ENCODE measurements around the gene PRR16. TPM values are rescaled to one million over a fixed set of nuclear protein-coding genes. Genes with fewer than 3 reads are reported as not detected.

Gene PRR16
- total and polyA plus RNA-seq, 3 experiments from 2014 or later: not detected

DNA sequence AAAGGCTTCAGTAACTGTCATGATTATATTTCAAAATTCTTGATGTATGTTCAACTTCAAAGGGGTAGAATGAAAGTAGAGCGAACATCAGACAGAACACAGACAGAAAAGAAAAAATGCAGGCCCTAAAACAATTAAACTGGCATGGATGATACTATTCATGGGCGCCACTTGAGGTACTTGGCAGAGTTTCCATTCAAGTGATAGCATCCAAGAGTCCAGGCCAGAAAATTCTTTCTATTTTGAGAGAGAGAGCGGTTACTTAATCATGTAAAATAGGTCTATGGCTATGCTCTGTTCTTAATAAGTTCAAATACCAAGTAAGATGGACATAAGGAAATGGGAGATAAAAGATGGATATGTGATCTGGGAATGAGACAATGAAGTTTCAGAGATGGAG is 21.4 kb upstream of the PRR16 start:
- Mint-ChIP-seq H3K9me3 (peaks cover 0 to 2% (median 0%) of the 10 kb centered on the region in 5 donors), H3K4me1 (no peaks in the 10 kb centered on the region), H3K4me3 (no peak overlapping the region), H3K36me3 (no peaks in the 10 kb centered on the region), H3K27me3 (no peaks in the 10 kb centered on the region), H3K27ac (no peak overlapping the region)
- Histone ChIP-seq H3K9me3 (ENCODE audit: low read length) (no peaks in the 10 kb centered on the region), H3K27me3 (ENCODE audit: insufficient read depth, low read length, poor library complexity, severe bottlenecking) (no peaks in the 10 kb centered on the region), H3K4me3 (ENCODE audit: low read length) (no peak overlapping the region), H3K27ac (ENCODE audit: low read depth, low read length) (no peak overlapping the region), H3K36me3 (ENCODE audit: insufficient read depth, low read length) (no peaks in the 10 kb centered on the region), H3K4me1 (ENCODE audit: insufficient read depth, low read length) (no peaks in the 10 kb centered on the region)
- POLR2A ChIA-PET: no interaction called here
- DNase-seq: no peak
- CTCF ChIA-PET: no interaction called here

DNA sequence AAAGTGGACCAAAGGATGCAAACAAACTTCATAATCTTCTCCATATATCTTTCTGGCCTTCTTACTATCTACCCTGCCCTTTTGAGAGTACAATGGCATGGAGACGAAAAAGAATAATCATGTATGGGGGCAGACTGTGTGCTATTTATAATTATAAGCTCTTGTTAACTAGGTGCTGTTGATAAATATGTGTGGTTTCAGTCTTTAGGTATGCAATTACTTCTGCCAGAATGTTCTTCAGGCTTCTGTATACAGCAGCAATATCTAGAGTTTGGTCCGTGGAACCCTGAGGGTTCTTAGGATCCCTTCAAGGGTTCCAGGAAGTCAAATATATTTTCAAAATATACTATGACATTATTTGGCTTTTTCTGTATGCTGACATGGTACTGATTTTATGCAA is 20.5 kb upstream of the PRR16 start:
- H3K36me3 ChIP-seq (ENCODE audit: insufficient read depth, low read length): no peaks in the 10 kb centered on the region
- ChIA-PET CTCF (no interaction called here), POLR2A (no interaction called here)
- H3K4me3 Mint-ChIP-seq: no peak overlapping the region
- no peaks in the 10 kb centered on the region for H3K36me3 Mint-ChIP-seq
- DNase-seq: no peak
- no peaks in the 10 kb centered on the region for H3K27me3 ChIP-seq (ENCODE audit: insufficient read depth, low read length, poor library complexity, severe bottlenecking)
- no peak overlapping the region for H3K27ac ChIP-seq (ENCODE audit: low read depth, low read length)
- no peaks in the 10 kb centered on the region for H3K27me3 Mint-ChIP-seq
- peaks cover 0 to 2% (median 0%) of the 10 kb centered on the region in 5 donors for H3K9me3 Mint-ChIP-seq
- H3K4me1 ChIP-seq (ENCODE audit: insufficient read depth, low read length): no peaks in the 10 kb centered on the region
- no peaks in the 10 kb centered on the region for H3K4me1 Mint-ChIP-seq
- no peaks in the 10 kb centered on the region for H3K9me3 ChIP-seq (ENCODE audit: low read length)
- H3K27ac Mint-ChIP-seq: no peak overlapping the region
- no peak overlapping the region for H3K4me3 ChIP-seq (ENCODE audit: low read length)

DNA sequence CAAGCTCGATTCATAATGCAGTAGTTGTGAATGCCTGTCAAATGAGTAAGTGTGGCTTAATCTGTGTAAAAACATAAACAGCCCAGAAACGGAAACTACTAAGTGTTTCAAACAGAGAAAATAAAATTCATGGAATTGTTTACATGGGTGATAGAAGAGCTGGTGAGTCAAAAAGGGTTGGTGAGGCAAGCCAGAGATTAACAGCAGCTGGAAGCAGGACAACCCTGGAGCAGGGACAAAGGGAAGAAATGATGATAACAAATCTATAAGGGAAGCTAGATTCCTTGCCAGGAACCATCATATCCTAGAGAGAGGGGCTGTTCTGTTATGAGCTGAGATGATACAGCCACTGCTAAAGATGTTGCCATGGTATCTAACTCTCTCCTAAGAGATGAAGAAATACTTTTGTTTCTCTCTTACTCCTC is 18.0 kb upstream of the PRR16 start:
- Histone ChIP-seq H3K27me3 (ENCODE audit: insufficient read depth, low read length, poor library complexity, severe bottlenecking) (no peaks in the 10 kb centered on the region), H3K9me3 (ENCODE audit: low read length) (no peaks in the 10 kb centered on the region), H3K27ac (ENCODE audit: low read depth, low read length) (no peak overlapping the region), H3K4me1 (ENCODE audit: insufficient read depth, low read length) (no peaks in the 10 kb centered on the region), H3K4me3 (ENCODE audit: low read length) (no peak overlapping the region), H3K36me3 (ENCODE audit: insufficient read depth, low read length) (no peaks in the 10 kb centered on the region)
- H3K27me3 Mint-ChIP-seq: no peaks in the 10 kb centered on the region
- no peak overlapping the region for H3K27ac Mint-ChIP-seq
- POLR2A ChIA-PET: interaction anchor here (0.6 kb wide), 1 partner anchor 25 kb away, joined by 3 read pairs; no protein-coding TSS in a partner anchor
- H3K4me1 Mint-ChIP-seq: no peaks in the 10 kb centered on the region
- DNase-seq: no peak
- H3K4me3 Mint-ChIP-seq: no peak overlapping the region
- CTCF ChIA-PET: no interaction called here
- no peaks in the 10 kb centered on the region for H3K36me3 Mint-ChIP-seq
- peaks cover 0 to 5% (median 0%) of the 10 kb centered on the region in 5 donors for H3K9me3 Mint-ChIP-seq

DNA sequence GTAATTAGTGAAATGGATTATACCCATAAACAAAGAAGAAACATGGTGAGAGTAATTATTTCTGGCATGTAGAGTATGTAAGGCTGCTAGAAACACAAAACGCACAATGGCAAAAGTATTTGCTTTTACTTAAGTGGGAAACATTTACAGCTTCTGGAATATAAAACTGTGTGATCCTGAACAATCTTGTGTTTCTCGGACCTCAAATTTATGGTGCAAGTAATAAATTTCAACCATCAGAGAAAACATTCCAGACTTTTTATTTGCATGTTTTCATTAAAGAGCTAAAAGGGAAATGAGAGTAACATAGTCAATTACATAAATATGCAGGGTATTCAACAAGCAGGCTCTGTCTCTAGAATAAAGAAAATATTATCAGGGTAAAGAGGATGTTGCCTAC is 17.2 kb upstream of the PRR16 start:
- ChIA-PET CTCF (no interaction called here), POLR2A (no interaction called here)
- H3K27me3 ChIP-seq (ENCODE audit: insufficient read depth, low read length, poor library complexity, severe bottlenecking): no peaks in the 10 kb centered on the region
- H3K36me3 Mint-ChIP-seq: no peaks in the 10 kb centered on the region
- no peaks in the 10 kb centered on the region for H3K9me3 ChIP-seq (ENCODE audit: low read length)
- no peaks in the 10 kb centered on the region for H3K27me3 Mint-ChIP-seq
- no peak overlapping the region for H3K4me3 ChIP-seq (ENCODE audit: low read length)
- H3K4me1 ChIP-seq (ENCODE audit: insufficient read depth, low read length): no peaks in the 10 kb centered on the region
- DNase-seq: no peak
- peaks cover 0 to 6% (median 0%) of the 10 kb centered on the region in 5 donors for H3K9me3 Mint-ChIP-seq
- no peaks in the 10 kb centered on the region for H3K4me1 Mint-ChIP-seq
- no peak overlapping the region for H3K4me3 Mint-ChIP-seq
- no peak overlapping the region for H3K27ac Mint-ChIP-seq
- no peaks in the 10 kb centered on the region for H3K36me3 ChIP-seq (ENCODE audit: insufficient read depth, low read length)
- no peak overlapping the region for H3K27ac ChIP-seq (ENCODE audit: low read depth, low read length)

DNA sequence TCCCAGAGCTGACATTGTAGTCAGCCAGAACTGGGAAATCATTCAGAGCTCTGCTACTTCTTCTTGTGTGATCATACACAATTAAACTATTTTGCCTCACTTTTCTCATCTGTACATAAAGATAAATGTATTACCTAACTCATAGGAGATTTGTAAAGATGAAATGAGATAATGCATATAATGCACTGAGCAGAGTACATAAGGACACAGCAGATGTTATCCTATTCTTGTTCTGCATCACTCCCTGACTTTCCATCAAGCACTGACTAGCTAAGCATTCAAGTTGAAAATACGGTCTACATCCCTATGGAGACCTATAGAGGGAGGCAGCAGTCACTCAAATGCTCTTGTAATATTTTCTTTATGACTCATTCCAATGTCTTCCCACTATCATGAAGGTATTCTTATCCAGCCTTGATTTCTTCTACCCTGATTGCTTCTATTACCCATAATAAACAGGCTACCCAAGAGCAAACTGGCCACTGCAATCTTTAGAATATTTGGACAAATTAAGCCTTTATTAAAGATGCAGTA is 16.3 kb upstream of the PRR16 start:
- H3K4me3 Mint-ChIP-seq: no peak overlapping the region

DNA sequence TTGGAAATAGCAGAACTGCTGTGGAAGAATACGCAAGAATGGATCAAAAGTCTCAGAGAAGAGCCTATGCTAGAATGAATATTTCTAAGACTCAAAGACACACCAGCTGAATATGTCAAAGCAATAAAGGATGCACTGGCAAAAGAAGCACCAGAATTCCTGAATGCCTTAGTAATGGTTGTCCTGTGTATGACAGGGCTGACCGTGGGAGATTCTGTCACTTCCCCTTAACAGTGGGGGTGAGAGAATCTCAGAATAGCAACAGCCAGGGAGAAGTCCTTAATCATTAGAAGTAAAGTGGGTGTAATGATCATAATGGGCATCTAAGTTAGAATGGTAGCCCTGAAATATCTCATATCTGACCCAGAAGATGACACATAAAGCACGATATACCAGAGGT is 14.6 kb upstream of the PRR16 start:
- Mint-ChIP-seq H3K4me3 (no peak overlapping the region), H3K27me3 (no peaks in the 10 kb centered on the region), H3K36me3 (no peaks in the 10 kb centered on the region), H3K9me3 (peaks cover 0 to 6% (median 0%) of the 10 kb centered on the region in 5 donors), H3K4me1 (no peaks in the 10 kb centered on the region), H3K27ac (no peak overlapping the region)
- no peaks in the 10 kb centered on the region for H3K9me3 ChIP-seq (ENCODE audit: low read length)
- no peaks in the 10 kb centered on the region for H3K4me1 ChIP-seq (ENCODE audit: insufficient read depth, low read length)
- DNase-seq: no peak
- H3K36me3 ChIP-seq (ENCODE audit: insufficient read depth, low read length): no peaks in the 10 kb centered on the region
- POLR2A ChIA-PET: no interaction called here
- H3K27me3 ChIP-seq (ENCODE audit: insufficient read depth, low read length, poor library complexity, severe bottlenecking): no peaks in the 10 kb centered on the region
- H3K4me3 ChIP-seq (ENCODE audit: low read length): no peak overlapping the region
- H3K27ac ChIP-seq (ENCODE audit: low read depth, low read length): no peak overlapping the region
- CTCF ChIA-PET: no interaction called here

More for the DNA sequence above, 16.3 kb upstream of the PRR16 start:
- H3K36me3 ChIP-seq (ENCODE audit: insufficient read depth, low read length): no peaks in the 10 kb centered on the region
- H3K4me1 ChIP-seq (ENCODE audit: insufficient read depth, low read length): no peaks in the 10 kb centered on the region
- H3K27me3 ChIP-seq (ENCODE audit: insufficient read depth, low read length, poor library complexity, severe bottlenecking): no peaks in the 10 kb centered on the region
- Mint-ChIP-seq H3K9me3 (peaks cover 0 to 6% (median 0%) of the 10 kb centered on the region in 5 donors), H3K36me3 (no peaks in the 10 kb centered on the region), H3K27me3 (no peaks in the 10 kb centered on the region), H3K27ac (no peak overlapping the region), H3K4me1 (no peaks in the 10 kb centered on the region)
- CTCF ChIA-PET: no interaction called here
- POLR2A ChIA-PET: no interaction called here
- no peak for DNase-seq
- no peak overlapping the region for H3K4me3 ChIP-seq (ENCODE audit: low read length)
- H3K9me3 ChIP-seq (ENCODE audit: low read length): no peaks in the 10 kb centered on the region
- no peak overlapping the region for H3K27ac ChIP-seq (ENCODE audit: low read depth, low read length)

DNA sequence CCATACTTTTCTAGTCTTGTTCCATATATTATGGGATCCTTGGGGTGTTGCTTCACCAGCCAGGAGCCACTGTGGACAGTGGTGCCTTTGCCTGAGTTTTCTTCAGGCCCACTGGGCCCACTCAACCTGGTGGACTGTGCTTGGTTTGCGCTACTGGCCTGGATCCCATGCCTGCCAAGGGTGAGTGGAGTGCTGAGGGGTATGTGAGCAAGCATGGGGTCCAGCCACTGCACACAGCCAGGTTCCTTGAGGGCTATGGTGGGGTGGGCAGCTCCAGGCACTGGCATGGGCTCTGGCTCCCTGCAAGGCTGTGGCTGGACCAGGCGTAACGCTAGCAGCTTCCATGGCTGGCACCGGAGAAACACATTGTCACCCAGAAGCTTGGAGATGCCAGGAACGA is 13.2 kb upstream of the PRR16 start:
- H3K4me3 ChIP-seq (ENCODE audit: low read length): no peak overlapping the region
- H3K27me3 ChIP-seq (ENCODE audit: insufficient read depth, low read length, poor library complexity, severe bottlenecking): no peaks in the 10 kb centered on the region
- Mint-ChIP-seq H3K9me3 (peaks cover 0 to 4% (median 0%) of the 10 kb centered on the region in 5 donors), H3K36me3 (no peaks in the 10 kb centered on the region), H3K4me1 (no peaks in the 10 kb centered on the region), H3K27me3 (no peaks in the 10 kb centered on the region), H3K27ac (no peak overlapping the region), H3K4me3 (no peak overlapping the region)
- ChIA-PET POLR2A (no interaction called here), CTCF (no interaction called here)
- no peaks in the 10 kb centered on the region for H3K36me3 ChIP-seq (ENCODE audit: insufficient read depth, low read length)
- H3K27ac ChIP-seq (ENCODE audit: low read depth, low read length): no peak overlapping the region
- no peaks in the 10 kb centered on the region for H3K9me3 ChIP-seq (ENCODE audit: low read length)
- H3K4me1 ChIP-seq (ENCODE audit: insufficient read depth, low read length): no peaks in the 10 kb centered on the region
- no peak for DNase-seq

DNA sequence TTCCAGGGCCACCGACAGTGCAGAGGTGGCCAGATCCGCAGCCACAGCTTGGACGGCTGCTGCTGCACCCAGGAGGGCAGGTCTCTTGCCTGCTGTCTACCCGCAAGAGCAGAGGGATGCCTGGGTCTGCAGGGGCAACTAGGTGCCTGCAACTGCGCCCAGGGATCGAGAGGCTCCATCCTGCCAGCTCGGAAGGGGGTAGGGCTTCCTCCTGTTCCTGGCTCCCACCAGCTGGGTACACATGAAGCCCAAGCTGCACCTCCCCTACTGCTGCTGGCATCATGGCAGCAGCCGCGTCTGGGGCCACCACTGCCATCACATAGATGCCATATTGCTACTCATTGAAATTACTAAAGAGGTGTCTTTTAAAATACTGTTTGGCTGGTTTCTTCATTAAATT is 12.7 kb upstream of the PRR16 start:
- Histone ChIP-seq H3K27ac (ENCODE audit: low read depth, low read length) (no peak overlapping the region), H3K4me1 (ENCODE audit: insufficient read depth, low read length) (no peaks in the 10 kb centered on the region), H3K36me3 (ENCODE audit: insufficient read depth, low read length) (no peaks in the 10 kb centered on the region), H3K4me3 (ENCODE audit: low read length) (no peak overlapping the region), H3K9me3 (ENCODE audit: low read length) (no peaks in the 10 kb centered on the region), H3K27me3 (ENCODE audit: insufficient read depth, low read length, poor library complexity, severe bottlenecking) (no peaks in the 10 kb centered on the region)
- H3K27me3 Mint-ChIP-seq: no peaks in the 10 kb centered on the region
- no peak overlapping the region for H3K27ac Mint-ChIP-seq
- peaks cover 0 to 4% (median 0%) of the 10 kb centered on the region in 5 donors for H3K9me3 Mint-ChIP-seq
- no peaks in the 10 kb centered on the region for H3K4me1 Mint-ChIP-seq
- H3K4me3 Mint-ChIP-seq: no peak overlapping the region
- no peak for DNase-seq
- H3K36me3 Mint-ChIP-seq: no peaks in the 10 kb centered on the region
- CTCF ChIA-PET: no interaction called here
- POLR2A ChIA-PET: no interaction called here

DNA sequence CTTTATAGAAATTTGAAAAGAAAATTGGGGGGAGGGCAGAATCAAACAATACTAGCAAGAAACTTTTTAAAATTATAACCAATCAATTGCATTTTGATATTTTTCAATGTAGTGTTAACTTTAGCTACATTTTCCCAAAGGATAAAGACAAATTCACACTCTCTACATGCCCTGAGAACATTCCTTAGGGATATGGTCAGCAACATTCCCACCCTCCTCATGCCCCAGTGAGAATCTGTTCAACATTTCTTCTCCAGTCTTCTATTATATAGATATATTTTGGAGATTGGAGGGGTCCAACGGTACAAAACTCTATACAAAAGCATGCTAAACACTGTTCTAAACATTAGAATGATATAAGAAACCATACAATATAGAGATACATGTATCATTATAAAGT is 11.6 kb upstream of the PRR16 start:
- Mint-ChIP-seq H3K9me3 (peaks cover 0 to 4% (median 0%) of the 10 kb centered on the region in 5 donors), H3K4me3 (no peak overlapping the region), H3K4me1 (peaks cover 0 to 2% (median 0%) of the 10 kb centered on the region in 3 donors), H3K27me3 (no peaks in the 10 kb centered on the region), H3K27ac (no peak overlapping the region), H3K36me3 (no peaks in the 10 kb centered on the region)
- Histone ChIP-seq H3K36me3 (ENCODE audit: insufficient read depth, low read length) (no peaks in the 10 kb centered on the region), H3K27me3 (ENCODE audit: insufficient read depth, low read length, poor library complexity, severe bottlenecking) (no peaks in the 10 kb centered on the region), H3K9me3 (ENCODE audit: low read length) (no peaks in the 10 kb centered on the region), H3K4me1 (ENCODE audit: insufficient read depth, low read length) (no peaks in the 10 kb centered on the region), H3K4me3 (ENCODE audit: low read length) (no peak overlapping the region), H3K27ac (ENCODE audit: low read depth, low read length) (no peak overlapping the region)
- DNase-seq: no peak
- CTCF ChIA-PET: no interaction called here
- POLR2A ChIA-PET: no interaction called here

Data from CD8-positive, alpha-beta memory T cell (primary cell).